Liver (tissue), 9 donors: ENCODE results near the gene TECPR1. TPM values are rescaled to one million over a fixed set of nuclear protein-coding genes. Genes with fewer than 3 reads are reported as not detected.

Experiments used
- DNase-seq: peaks from one replicate; pipeline ENCODE4 v3.0.0-alpha.2; 2017; ENCODE audit warnings: low spot score
- H3K27ac ChIP-seq, 2 donors: one replicate each; pipeline ENCODE4 v1.7.0; 2013; ENCODE audit warnings: inconsistent platforms in 2 of 2, low read length in 2 of 2, control low read depth in 1 of 2, low read depth in 1 of 2, mild to moderate bottlenecking in 1 of 2
- H3K27me3 ChIP-seq, 4 donors: one replicate each; pipeline versions ENCODE4 v1.6.1 to v1.7.0; 2013; ENCODE audit warnings: low read length in 3 of 4, inconsistent platforms in 1 of 4, mild to moderate bottlenecking in 1 of 4, moderate library complexity in 1 of 4; ENCODE audit not compliant: control insufficient read depth in 4 of 4, insufficient read depth in 4 of 4
- H3K36me3 ChIP-seq, 4 donors: one replicate each; pipeline versions ENCODE4 v1.6.1 to v1.7.0; 2013; ENCODE audit warnings: low read length in 3 of 4, mild to moderate bottlenecking in 3 of 4, low read depth in 1 of 4, moderate library complexity in 1 of 4; ENCODE audit not compliant: control insufficient read depth in 4 of 4, insufficient read depth in 3 of 4
- H3K4me1 ChIP-seq, 4 donors: one replicate each; pipeline versions ENCODE4 v1.6.1 to v1.7.0; 2013; ENCODE audit warnings: low read length in 3 of 4, mild to moderate bottlenecking in 3 of 4, moderate library complexity in 1 of 4; ENCODE audit not compliant: control insufficient read depth in 4 of 4, insufficient read depth in 4 of 4
- H3K4me3 ChIP-seq, 3 donors: one replicate each; pipeline versions ENCODE4 v1.6.1 to v1.7.0; 2013; ENCODE audit warnings: low read length in 3 of 3, control low read depth in 1 of 3, low read depth in 1 of 3, mild to moderate bottlenecking in 1 of 3
- H3K9ac ChIP-seq, 2 donors: one replicate each; pipeline ENCODE4 v1.7.0; 2013; ENCODE audit warnings: low read length in 2 of 2, mild to moderate bottlenecking in 2 of 2, moderate library complexity in 2 of 2, control low read depth in 1 of 2, low read depth in 1 of 2
- H3K9me3 ChIP-seq, 4 donors: one replicate each; pipeline versions ENCODE4 v1.6.1 to v1.7.0; 2013; ENCODE audit warnings: low read length in 3 of 4; ENCODE audit not compliant: control insufficient read depth in 4 of 4
- ATF3 ChIP-seq: IDR thresholded peaks from 2 replicates; pipeline ENCODE4 v1.6.1; 2016; ENCODE audit warnings: antibody characterized with exemption
- CTCF ChIP-seq: fragments of 150-350 bp; IDR thresholded peaks from 2 replicates; pipeline ENCODE4 v1.5.1; 2017; ENCODE audit warnings: improper control_type of control experiment, low read depth, low read length; ENCODE audit not compliant: missing input control
- FOXA1 ChIP-seq: IDR thresholded peaks from 2 replicates; pipeline ENCODE4 v1.6.1; 2016; ENCODE audit warnings: antibody characterized with exemption
- FOXA2 ChIP-seq: IDR thresholded peaks from 2 replicates; pipeline ENCODE4 v1.6.1; 2016; ENCODE audit warnings: antibody characterized with exemption
- HNF4A ChIP-seq, 2 donors: conservative IDR thresholded peaks; 2 replicates each; pipeline ENCODE4 v1.6.1; 2016; ENCODE audit warnings: antibody characterized with exemption in 2 of 2, mild to moderate bottlenecking in 2 of 2
- HNF4G ChIP-seq: IDR thresholded peaks from 2 replicates; pipeline ENCODE4 v1.6.1; 2016; ENCODE audit warnings: antibody characterized with exemption
- MAX ChIP-seq: IDR thresholded peaks from 2 replicates; pipeline ENCODE4 v1.6.1; 2016; ENCODE audit warnings: antibody characterized with exemption
- NR2F2 ChIP-seq: IDR thresholded peaks from 2 replicates; pipeline ENCODE4 v1.6.1; 2016; ENCODE audit warnings: antibody characterized with exemption
- RAD21 ChIP-seq, 2 donors: IDR thresholded peaks; 2 replicates each; pipeline ENCODE4 v1.6.1; 2016; ENCODE audit warnings: antibody characterized with exemption in 2 of 2, mild to moderate bottlenecking in 2 of 2
- RXRA ChIP-seq, 2 donors: IDR thresholded peaks; 2 replicates each; pipeline ENCODE4 v1.6.1; 2017 to 2018; ENCODE audit warnings: antibody characterized with exemption in 2 of 2, mild to moderate bottlenecking in 1 of 2
- SP1 ChIP-seq: IDR thresholded peaks from 2 replicates; pipeline ENCODE4 v1.6.1; 2018; ENCODE audit warnings: antibody characterized with exemption, mild to moderate bottlenecking
- TAF1 ChIP-seq: conservative IDR thresholded peaks from 2 replicates; pipeline ENCODE4 v1.6.1; 2016; ENCODE audit warnings: antibody characterized with exemption, mild to moderate bottlenecking
- YY1 ChIP-seq: IDR thresholded peaks from 2 replicates; pipeline ENCODE4 v1.6.1; 2016; ENCODE audit warnings: antibody characterized with exemption, mild to moderate bottlenecking
- ZBTB33 ChIP-seq: IDR thresholded peaks from 2 replicates; pipeline ENCODE4 v1.6.1; 2016; ENCODE audit warnings: antibody characterized with exemption
- WGBS: extraction: QIAGEN DNeasy Blood & Tissue Kit; methylation state at CpG from one replicate; pipeline ENCODE4 v1.1.7; 2013; 5-methylcytosine and 5-hydroxymethylcytosine counted together
- polyA plus RNA-seq, 2 donors: library from polyadenylated mRNA; stranded (reverse) in 1 of 2; unstranded in 1 of 2; fragments of 200-250 nt in 1 of 2; fragments of >200 nt in 1 of 2; fragmentation: Nextera tagmentation in 1 of 2; extraction: Ambion mirVana in 1 of 2; gene quantifications; one replicate each; pipeline versions ENCODE4 v1.2.1 to v1.2.3, GENCODE V29; 2013 to 2015
- total RNA-seq, 2 donors: library from RNA; depleted of rRNA; stranded (reverse); fragments of >200 nt; gene quantifications; one replicate each; pipeline ENCODE4 v1.2.3, GENCODE V29; 2014
- donor health status: healthy.
- donor health status: healthy.
- donor health status: healthy.
- donor health status: healthy.
- donor health status: healthy.

Gene TECPR1
- total and polyA plus RNA-seq, 4 donors: 3.3 to 16.3 (median 7.8) TPM

- no peaks in the 10 kb centered on the region for H3K27me3 ChIP-seq
- H3K4me3 ChIP-seq: no peak overlapping the region
- H3K36me3 ChIP-seq: peaks cover 2 to 20% (median 5%) of the 10 kb centered on the region in 4 donors
- TF ChIP-seq NR2F2 (no peak), HNF4G (no peak), CTCF (no peak), ATF3 (no peak)
- no peak for DNase-seq
- no peak overlapping the region for H3K9ac ChIP-seq
- H3K9me3 ChIP-seq: no peaks in the 10 kb centered on the region
- WGBS: 92% methylated on average over 6 of the region's 6 CpGs
- H3K27ac ChIP-seq: no peak overlapping the region
- no peaks in the 10 kb centered on the region for H3K4me1 ChIP-seq
Observed at GRCh38 chr7:98200364-98200763, 51.7 kb downstream of the TECPR1 start.

- peaks cover 7 to 22% (median 7%) of the 10 kb centered on the region in 4 donors for H3K36me3 ChIP-seq
- 95% methylated on average over 5 of the region's 5 CpGs for WGBS
- H3K27me3 ChIP-seq: no peaks in the 10 kb centered on the region
- no peak overlapping the region for H3K4me3 ChIP-seq
- no peaks in the 10 kb centered on the region for H3K9me3 ChIP-seq
- DNase-seq: no peak
- H3K27ac ChIP-seq: no peak overlapping the region
- H3K4me1 ChIP-seq: no peaks in the 10 kb centered on the region
- H3K9ac ChIP-seq: no peak overlapping the region
- TF ChIP-seq NR2F2 (no peak), TAF1 (no peak), FOXA2 (no peak), ZBTB33 (no peak), RAD21 (IDR thresholded peaks at IDR 0.05) (no peak), RXRA (IDR thresholded peaks at IDR 0.05) (no peak), ATF3 (no peak), MAX (no peak), HNF4G (no peak), YY1 (no peak), HNF4A (conservative IDR thresholded peaks at IDR 0.05) (no peak), SP1 (no peak), FOXA1 (no peak)
Observed at GRCh38 chr7:98199131-98199530, 52.9 kb downstream of the TECPR1 start.
